ENCODE measurements around the gene KIF1C. TPM values are rescaled to one million over a fixed set of nuclear protein-coding genes. Genes with fewer than 3 reads are reported as not detected.

KIF1C gene
- total RNA-seq, 1 donor from 2014 or later: 46.9 TPM

DNA sequence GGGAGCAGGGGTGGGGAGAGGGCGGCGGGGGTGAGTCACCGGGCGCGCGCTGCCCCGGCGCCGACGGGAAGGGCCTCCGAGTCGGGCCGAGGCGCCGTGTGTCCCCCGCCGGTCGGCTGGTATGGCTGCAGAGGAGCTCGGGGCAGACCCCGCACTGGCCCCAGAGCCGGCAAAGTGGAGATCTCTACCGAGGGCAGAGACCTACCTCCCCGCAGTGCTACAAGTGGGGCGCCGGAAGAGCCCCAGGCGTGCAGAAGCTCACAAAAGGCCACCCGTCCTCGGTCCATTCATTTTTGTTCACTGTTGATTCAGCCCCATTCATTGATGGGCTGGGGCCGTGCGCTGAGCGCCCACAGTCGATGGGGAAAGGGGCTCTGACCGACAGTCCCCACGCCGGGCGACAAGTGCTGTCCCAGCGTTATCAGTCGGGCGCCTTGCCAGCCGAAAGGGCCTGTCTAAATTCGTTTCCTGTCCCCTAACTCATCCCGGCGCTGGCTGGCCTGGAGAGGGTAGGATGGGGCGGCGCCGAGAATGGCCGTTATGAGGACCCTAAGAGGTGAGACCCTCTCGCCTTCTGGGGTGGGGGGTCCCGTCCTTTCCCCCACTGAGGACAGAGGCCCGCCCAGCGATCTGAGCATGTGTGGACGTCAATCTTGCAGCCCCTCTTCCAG is 47.5 kb upstream of the KIF1C start:
- TF ChIP-seq POLR2AphosphoS5 (IDR thresholded peaks at IDR 0.05; ENCODE audit: insufficient read depth in 1 of 2, low read depth in 1 of 2): peak in 1 of 2 donors; percentile 51
- TF ChIP-seq POLR2A (IDR thresholded peaks at IDR 0.05): no peak
- H3K36me3 ChIP-seq: peaks cover 0 to 15% of the 10 kb centered on the region in 2 donors
- H3K4me3 ChIP-seq: peak overlapping the region; percentile 91 to 99
- peaks cover 34% of the 10 kb centered on the region for H3K4me1 ChIP-seq
- no peaks in the 10 kb centered on the region for H3K27me3 ChIP-seq
- DNase-seq (ENCODE audit: extremely low spot score in 2 of 2): no peak
- intact Hi-C loops (cut with DNase I): no loop called here
- peak overlapping the region; percentile 95 for H3K27ac ChIP-seq
- H3K9me3 ChIP-seq: no peaks in the 10 kb centered on the region

GRCh38 chr17:4950746-4951204 is 47.0 kb upstream of the KIF1C start, which contains the start of gene ENO3:
ENO3 (plus strand) TSS chr17:4951119; CDS start chr17:4951830, 711 bp downstream.
- no peak for TF ChIP-seq CTCF (IDR thresholded peaks at IDR 0.05)
- TF ChIP-seq POLR2A (IDR thresholded peaks at IDR 0.05): no peak
- no peak for TF ChIP-seq POLR2AphosphoS5 (IDR thresholded peaks at IDR 0.05; ENCODE audit: insufficient read depth in 1 of 2, low read depth in 1 of 2)
- Histone ChIP-seq H3K36me3 (peaks cover 0 to 10% of the 10 kb centered on the region in 2 donors), H3K9me3 (no peaks in the 10 kb centered on the region), H3K4me1 (peaks cover 28% of the 10 kb centered on the region), H3K27ac (peak within 1 kb of the TSS; percentile 95), H3K4me3 (peak within 1 kb of the TSS; percentile 91 to 99), H3K27me3 (no peaks in the 10 kb centered on the region)
- intact Hi-C loops (cut with DNase I): no loop called here
- no peak for DNase-seq (ENCODE audit: extremely low spot score in 2 of 2)

- peaks cover 0 to 3% of the 10 kb centered on the region in 2 donors for H3K36me3 ChIP-seq
- H3K4me1 ChIP-seq: peaks cover 21% of the 10 kb centered on the region
- no peaks in the 10 kb centered on the region for H3K27me3 ChIP-seq
- DNase-seq (ENCODE audit: extremely low spot score in 2 of 2): no peak
- intact Hi-C loops (cut with DNase I): no loop called here
- H3K4me3 ChIP-seq: no peak overlapping the region
- H3K27ac ChIP-seq: no peak overlapping the region
- no peaks in the 10 kb centered on the region for H3K9me3 ChIP-seq
- TF ChIP-seq CTCF (IDR thresholded peaks at IDR 0.05): no peak
- TF ChIP-seq POLR2AphosphoS5 (IDR thresholded peaks at IDR 0.05; ENCODE audit: insufficient read depth in 1 of 2, low read depth in 1 of 2): no peak
- TF ChIP-seq POLR2A (IDR thresholded peaks at IDR 0.05): no peak
Observed at GRCh38 chr17:4951486-4951885, 46.3 kb upstream of the KIF1C start.

- no peaks in the 10 kb centered on the region for H3K9me3 ChIP-seq
- no peak overlapping the region for H3K27ac ChIP-seq
- no peak overlapping the region for H3K4me3 ChIP-seq
- peaks cover 0 to 2% of the 10 kb centered on the region in 2 donors for H3K36me3 ChIP-seq
- peaks cover 13% of the 10 kb centered on the region for H3K4me1 ChIP-seq
- intact Hi-C loops (cut with DNase I): no loop called here
- DNase-seq (ENCODE audit: extremely low spot score in 2 of 2): no peak
- TF ChIP-seq POLR2AphosphoS5 (IDR thresholded peaks at IDR 0.05; ENCODE audit: insufficient read depth in 1 of 2, low read depth in 1 of 2): no peak
- TF ChIP-seq POLR2A (IDR thresholded peaks at IDR 0.05): no peak
- no peak for TF ChIP-seq CTCF (IDR thresholded peaks at IDR 0.05)
- no peaks in the 10 kb centered on the region for H3K27me3 ChIP-seq
Observed at GRCh38 chr17:4953451-4953961, 44.2 kb upstream of the KIF1C start.

DNA sequence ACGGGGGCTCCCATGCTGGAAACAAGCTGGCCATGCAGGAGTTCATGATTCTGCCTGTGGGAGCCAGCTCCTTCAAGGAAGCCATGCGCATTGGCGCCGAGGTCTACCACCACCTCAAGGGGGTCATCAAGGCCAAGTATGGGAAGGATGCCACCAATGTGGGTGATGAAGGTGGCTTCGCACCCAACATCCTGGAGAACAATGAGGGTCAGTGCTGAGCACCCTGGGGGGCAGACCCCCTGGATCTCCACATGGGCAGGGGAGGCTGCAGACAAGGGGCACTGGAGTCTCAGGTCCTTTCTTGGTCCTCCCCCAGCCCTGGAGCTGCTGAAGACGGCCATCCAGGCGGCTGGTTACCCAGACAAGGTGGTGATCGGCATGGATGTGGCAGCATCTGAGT is 42.7 kb upstream of the KIF1C start:
- peaks cover 0 to 18% of the 10 kb centered on the region in 2 donors for H3K36me3 ChIP-seq
- no peak overlapping the region for H3K27ac ChIP-seq
- TF ChIP-seq POLR2A (IDR thresholded peaks at IDR 0.05): no peak
- no peak for TF ChIP-seq POLR2AphosphoS5 (IDR thresholded peaks at IDR 0.05; ENCODE audit: insufficient read depth in 1 of 2, low read depth in 1 of 2)
- TF ChIP-seq CTCF (IDR thresholded peaks at IDR 0.05): no peak
- H3K9me3 ChIP-seq: no peaks in the 10 kb centered on the region
- peaks cover 11% of the 10 kb centered on the region for H3K4me1 ChIP-seq
- H3K4me3 ChIP-seq: no peak overlapping the region
- no peaks in the 10 kb centered on the region for H3K27me3 ChIP-seq
- no peak for DNase-seq (ENCODE audit: extremely low spot score in 2 of 2)
- intact Hi-C loops (cut with DNase I): no loop called here
